LNCaP clone FGC (cell line): ENCODE measurements around the gene NLGN3.

Experiments used
- DNase-seq: peaks from one replicate; pipeline ENCODE4 v3.0.0-alpha.2; 2011; ENCODE audit warnings: low read depth
- H3K4me3 ChIP-seq: 2 replicates; pipeline ENCODE4 v1.5.1; 2011; ENCODE audit warnings: mild to moderate bottlenecking, low read depth, low read length, control low read depth
- TF ChIP-seq, protein P1 (sequence below): IDR thresholded peaks from 2 replicates; pipeline ENCODE4 v1.5.1; 2012; ENCODE audit warnings: mild to moderate bottlenecking; ENCODE audit not compliant: control insufficient read depth, insufficient read depth; ENCODE audit errors: extremely low read depth

Gene NLGN3

DNA sequence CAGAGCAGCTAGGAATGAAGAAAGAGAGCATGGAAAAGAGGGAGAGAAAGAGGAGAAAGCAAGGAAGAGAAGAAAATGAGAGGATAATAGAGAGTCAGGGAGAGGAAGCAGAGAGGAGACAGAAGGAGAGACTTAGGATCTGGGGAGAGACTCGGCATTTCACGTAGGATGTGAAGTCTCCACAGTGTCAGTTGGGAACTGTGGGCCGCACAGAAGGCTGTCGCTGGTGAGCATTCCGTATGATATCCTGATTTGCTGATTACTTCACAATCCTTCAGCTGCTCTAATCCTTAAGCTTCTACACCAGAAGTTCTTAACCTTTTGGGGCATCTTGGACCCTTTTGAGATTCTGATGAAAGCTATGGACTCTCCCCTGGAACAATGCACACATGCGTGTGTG is 14.0 kb downstream of the NLGN3 start:
- TF ChIP-seq, protein P1, sequence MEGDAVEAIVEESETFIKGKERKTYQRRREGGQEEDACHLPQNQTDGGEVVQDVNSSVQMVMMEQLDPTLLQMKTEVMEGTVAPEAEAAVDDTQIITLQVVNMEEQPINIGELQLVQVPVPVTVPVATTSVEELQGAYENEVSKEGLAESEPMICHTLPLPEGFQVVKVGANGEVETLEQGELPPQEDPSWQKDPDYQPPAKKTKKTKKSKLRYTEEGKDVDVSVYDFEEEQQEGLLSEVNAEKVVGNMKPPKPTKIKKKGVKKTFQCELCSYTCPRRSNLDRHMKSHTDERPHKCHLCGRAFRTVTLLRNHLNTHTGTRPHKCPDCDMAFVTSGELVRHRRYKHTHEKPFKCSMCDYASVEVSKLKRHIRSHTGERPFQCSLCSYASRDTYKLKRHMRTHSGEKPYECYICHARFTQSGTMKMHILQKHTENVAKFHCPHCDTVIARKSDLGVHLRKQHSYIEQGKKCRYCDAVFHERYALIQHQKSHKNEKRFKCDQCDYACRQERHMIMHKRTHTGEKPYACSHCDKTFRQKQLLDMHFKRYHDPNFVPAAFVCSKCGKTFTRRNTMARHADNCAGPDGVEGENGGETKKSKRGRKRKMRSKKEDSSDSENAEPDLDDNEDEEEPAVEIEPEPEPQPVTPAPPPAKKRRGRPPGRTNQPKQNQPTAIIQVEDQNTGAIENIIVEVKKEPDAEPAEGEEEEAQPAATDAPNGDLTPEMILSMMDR, result no peak
- DNase-seq, result no peak
- no peak overlapping the region for H3K4me3 ChIP-seq

DNA sequence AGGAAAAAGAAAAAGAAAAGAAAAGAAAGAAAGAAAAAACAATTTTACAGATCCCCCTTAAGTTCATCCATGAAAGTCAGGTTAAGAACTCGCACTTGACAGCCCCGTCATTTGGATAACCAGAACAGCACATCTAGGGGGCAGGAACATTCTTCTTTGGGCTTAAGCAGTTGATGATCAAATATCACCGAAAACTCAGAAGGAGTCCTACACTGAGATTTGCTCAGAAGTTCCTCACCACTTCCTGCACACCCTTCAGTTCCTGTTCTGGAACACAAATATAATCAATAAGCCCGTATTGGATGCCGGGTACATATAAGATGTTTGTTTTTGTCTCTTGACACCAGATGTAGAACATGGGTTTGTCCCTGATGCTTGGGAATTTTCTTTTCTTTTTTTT is 14.7 kb downstream of the NLGN3 start:
- DNase-seq, result no peak
- TF ChIP-seq, protein P1, result no peak
- H3K4me3 ChIP-seq, result no peak overlapping the region

DNA sequence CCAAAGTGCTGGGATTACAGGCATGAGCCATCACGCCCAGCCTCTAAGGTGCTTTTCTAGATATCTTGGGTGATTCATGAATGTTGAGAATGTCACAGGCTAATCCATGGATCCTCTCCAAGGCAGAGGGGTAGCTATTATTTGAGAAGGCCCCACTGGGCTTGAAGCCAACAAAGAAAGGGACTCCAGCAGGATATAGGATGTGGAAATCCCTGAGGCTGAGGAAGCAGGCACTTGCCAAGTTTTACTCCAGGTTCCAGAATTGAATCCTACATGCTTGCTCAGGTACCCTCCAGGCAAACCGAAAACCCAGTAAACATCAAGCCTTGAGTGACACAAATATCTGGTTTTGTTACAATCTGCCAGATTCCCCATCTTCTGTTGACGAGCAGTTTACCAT is 15.8 kb downstream of the NLGN3 start:
- TF ChIP-seq, protein P1, result no peak

DNA sequence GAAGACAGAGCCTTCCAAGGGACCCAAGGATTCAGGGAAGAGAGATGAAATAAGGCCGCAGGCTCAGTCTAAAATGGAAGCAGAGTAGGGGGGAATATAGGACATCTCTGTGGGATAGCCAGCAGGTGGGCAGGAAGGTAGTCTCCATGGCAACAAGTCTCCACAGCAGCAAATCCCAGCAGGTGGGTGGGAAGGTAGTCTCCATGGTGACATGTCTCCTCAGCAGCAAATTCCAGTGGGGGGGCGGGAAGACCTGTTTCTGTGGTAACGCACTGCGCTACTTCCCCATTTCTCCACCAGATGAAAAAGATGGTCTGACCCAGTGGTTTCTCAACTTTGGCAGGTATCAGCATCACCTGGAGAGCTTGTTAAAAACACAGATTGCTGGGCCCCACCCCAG is 18.3 kb downstream of the NLGN3 start:
- no peak overlapping the region for H3K4me3 ChIP-seq
- TF ChIP-seq, protein P1, result no peak
- DNase-seq, result no peak

More for the DNA sequence above, 15.8 kb downstream of the NLGN3 start:
- DNase-seq, result no peak
- H3K4me3 ChIP-seq, result no peak overlapping the region

DNA sequence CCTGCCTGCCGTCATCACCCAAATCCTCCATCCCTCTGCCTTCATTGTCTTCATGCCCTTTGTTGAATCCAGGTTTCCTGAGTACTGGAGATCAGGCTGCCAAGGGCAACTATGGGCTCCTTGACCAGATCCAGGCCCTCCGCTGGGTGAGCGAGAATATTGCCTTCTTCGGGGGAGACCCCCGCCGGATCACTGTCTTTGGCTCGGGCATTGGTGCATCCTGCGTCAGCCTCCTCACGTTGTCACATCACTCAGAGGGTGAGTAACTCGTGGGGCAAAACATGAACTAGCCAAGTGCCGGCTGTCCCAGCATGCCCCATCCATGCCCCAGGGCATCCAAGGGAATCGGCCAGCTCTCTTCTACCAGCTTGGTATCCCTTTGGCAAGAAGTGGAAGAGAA is 19.4 kb downstream of the NLGN3 start:
- DNase-seq, result no peak

DNA sequence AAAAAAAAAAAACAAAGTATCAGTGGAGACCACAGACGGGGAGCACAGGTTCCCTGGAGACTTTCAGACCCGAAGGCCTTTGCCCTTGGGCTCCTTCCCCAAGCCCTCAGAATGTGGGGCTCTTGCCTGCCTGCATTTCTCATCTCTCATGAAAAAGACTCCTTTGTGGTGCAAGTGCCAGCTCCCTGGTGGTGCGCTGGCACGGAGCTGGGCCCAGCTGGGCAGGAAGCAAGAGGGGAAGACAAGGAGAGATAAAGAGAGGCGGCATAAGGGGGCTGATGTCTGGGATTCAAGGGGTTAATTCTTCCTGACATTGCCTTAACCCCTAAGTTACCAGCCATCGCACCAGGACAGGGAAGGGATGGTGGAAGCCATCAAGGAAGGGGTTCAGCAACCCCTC is 21.8 kb downstream of the NLGN3 start:
- TF ChIP-seq, protein P1, result no peak
- no peak for DNase-seq
- no peak overlapping the region for H3K4me3 ChIP-seq

More for the DNA sequence above, 19.4 kb downstream of the NLGN3 start:
- TF ChIP-seq, protein P1, result no peak
- H3K4me3 ChIP-seq, result no peak overlapping the region

DNA sequence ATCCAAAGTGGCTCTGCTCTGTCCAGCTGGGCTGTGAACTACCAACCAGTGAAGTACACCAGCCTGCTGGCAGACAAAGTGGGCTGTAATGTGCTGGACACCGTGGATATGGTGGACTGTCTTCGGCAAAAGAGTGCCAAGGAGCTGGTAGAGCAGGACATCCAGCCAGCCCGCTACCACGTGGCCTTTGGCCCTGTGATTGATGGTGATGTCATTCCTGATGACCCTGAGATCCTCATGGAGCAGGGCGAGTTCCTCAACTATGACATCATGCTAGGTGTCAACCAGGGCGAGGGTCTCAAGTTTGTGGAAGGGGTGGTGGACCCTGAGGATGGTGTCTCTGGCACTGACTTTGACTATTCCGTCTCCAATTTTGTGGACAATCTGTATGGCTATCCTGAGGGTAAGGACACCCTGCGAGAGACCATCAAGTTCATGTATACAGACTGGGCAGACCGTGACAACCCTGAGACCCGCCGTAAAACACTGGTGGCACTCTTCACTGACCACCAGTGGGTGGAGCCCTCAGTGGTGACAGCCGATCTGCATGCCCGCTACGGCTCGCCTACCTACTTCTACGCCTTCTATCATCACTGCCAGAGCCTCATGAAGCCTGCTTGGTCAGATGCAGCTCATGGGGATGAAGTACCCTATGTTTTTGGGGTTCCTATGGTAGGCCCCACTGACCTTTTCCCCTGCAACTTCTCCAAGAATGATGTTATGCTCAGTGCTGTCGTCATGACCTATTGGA is 22.6 kb downstream of the NLGN3 start:
- DNase-seq, result no peak
- TF ChIP-seq, protein P1, result no peak
- no peak overlapping the region for H3K4me3 ChIP-seq
